G401.6 (cell line): ENCODE data around the gene TENM4.

Experiments
- FAIRE-seq: peaks from 2 replicates; lab custom pipeline; 2012; peaks lifted over from hg19 to GRCh38; lab: Jason Lieb, UNC

TENM4 gene

DNA sequence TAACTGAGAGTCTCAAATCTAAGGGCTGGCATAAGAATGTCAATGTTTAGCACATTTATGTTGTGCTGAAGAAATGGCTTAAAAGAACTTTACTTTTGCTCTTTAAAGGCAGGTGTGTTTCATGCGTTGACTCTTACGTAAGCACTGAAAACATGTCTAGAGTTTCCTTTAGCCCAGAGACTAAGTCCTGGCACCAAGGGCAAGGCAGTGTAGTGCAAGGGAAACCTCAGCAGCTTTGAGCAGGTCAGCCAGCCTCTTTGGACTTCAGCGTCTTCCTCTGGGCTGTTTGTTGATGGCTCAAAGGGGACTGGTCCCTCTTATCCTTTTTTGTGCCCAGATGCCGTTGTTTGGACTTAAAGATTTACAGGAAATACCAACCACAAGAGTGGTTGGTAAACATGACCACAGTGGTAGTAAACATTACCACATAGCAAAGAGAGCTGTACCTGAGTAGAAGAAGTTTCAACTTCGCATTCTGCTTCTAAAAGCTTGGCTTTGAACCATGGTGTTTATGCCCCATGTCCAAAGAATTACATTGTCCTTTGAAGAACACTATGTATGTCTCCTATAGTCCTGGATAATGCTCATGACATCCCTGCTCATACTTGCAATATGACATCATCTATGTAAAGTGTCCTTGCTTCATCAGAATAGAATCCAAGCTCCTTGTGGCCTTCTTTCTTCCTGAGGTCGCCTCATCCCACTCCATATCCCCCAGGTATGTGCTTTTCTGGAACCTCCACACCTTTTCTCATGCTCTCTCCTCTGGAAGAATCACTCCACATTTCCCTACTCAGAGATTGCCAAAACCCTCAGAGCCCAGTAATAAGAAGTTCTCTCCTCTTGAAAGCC lies 23.5 kb downstream of the TENM4 start:
- FAIRE-seq: no peak

DNA sequence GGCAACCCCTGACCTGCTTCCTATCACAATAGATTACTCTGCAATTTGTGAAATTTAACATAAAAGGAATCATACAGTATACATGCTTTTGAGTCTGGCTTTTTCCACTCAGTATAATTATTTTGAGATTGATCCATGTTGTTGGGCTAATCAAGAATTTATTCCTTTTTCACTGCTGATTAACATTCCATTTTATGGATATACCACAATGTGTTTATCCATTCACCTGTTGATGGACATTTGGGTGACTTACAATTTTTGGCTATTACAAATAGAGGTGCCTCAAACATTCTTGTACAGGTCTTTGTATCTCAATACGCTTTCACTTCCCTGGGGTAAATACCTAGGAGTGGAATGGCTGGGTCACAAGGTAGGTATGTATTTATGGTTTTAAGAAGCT lies 24.9 kb downstream of the TENM4 start:
- no peak for FAIRE-seq

DNA sequence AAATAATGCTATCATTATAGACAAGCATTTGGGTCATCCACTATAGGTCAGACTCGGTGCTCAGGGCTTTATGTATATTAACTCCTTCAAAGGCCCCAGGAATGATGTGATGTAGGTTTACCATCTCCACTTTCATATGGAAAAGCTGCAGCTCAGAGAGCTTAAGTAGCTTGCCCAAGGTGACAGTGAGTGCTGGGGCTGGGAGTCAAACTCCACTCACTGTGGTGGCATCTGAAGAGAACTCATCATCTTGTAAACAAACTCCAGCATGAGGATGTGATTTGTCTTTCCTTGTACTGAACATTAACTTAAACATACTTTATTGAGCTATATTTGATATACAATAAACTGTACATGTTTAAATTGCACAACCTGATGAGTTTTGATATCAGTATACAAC lies 25.4 kb downstream of the TENM4 start:
- FAIRE-seq: no peak

DNA sequence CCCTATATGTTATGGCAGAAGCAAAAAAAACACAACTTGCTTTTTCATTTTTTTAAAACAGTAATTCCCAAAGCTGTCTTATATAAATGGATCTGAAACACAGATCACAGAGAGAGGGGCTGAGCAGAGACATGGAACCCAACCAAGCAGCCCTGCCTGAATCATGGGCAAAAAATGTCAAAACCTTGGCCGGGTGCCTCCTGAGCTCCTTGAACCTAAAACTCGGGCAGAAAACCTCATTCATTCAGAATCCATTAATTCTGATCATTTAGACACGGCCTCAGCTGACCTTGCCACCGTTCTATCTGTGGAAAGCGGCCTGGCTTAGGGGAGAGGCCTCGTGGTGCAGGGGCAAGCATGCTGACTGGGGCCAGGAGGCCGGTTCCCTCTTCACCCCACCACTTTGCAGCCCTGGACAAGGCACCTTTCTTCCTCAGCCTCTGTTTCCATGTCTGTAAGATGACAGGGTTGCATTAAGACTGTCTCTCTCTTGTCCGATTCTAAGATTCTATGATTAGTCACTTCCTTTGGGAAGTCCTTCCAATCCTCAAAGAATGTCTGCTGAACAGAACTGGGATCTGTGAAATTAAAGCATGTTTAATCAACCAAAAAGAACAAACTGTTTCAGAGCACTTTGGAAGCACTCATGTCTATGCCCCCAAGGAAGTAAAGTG lies 26.0 kb downstream of the TENM4 start:
- no peak for FAIRE-seq

DNA sequence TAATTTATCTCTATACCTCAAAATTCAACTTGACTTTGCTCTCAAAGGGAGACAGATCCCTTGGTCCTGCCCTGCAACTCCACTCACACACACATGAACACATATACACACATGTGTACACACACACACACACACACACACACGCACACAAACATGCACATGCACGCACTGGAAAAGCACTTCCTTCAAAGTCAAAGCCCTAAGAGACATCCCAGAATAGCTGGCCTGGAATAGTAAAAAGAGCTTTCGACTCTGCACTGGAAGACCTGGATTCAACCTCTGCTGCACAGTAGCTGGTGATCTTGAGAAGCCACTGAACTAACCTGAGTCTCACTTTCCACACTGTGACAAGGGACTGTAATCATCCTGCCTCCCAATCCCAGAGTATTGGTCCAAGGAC lies 26.8 kb downstream of the TENM4 start:
- no peak for FAIRE-seq

DNA sequence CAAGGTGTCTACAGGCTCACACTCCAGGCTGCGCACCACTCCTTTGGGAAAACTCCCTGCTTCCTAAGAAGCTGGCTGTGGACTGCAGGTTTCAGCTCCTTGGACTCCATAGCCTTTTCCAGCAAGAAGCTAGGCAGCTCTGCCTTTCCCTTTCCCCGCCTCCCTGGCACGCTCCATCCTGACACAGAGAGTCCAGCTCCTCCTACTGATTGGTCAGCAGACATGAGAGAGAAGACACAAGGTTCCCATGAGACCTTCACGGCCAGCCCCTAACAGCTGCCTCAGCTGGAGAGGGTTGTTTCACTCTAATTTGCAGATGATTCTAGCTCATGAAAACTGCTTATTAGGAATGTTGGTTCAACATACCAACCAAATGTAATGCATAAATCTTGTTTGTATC lies 27.6 kb downstream of the TENM4 start:
- no peak for FAIRE-seq

DNA sequence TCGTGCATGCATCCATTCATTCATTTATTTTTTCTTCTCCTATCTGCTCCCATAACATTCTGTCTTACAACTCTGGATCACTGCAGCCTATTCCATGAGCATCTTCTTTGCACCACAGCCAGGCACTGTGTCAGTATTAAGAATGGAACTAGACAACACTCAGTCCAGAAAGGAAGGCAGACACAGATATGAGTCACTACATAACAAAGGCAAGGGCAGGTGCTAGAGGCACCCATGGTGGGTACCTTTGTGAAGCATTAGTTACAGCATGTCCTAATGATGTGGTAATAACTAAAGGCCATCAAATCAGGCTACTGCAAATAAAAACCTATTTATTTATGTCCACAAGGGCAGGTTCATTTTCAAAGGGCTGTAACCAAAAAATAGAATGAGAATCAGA lies 28.1 kb downstream of the TENM4 start:
- FAIRE-seq: no peak

DNA sequence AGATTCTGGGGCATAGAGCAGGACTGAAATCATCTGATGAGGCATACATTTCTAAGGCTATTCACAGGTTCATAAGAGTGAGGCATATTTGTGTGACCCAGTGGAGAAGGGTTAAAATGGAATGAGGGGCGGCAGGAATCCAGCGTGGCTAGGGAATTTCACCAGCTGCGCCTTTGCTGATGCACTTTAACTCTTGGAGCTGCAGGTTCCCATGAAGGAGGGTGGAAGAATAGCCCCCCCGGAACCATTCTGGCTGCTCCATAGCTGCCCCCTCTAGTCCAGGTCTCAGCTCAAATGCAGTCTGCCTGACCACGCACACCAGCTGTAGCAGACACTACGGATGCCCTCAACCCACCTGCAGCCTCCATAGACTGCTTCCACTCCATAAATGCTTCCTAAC lies 31.5 kb downstream of the TENM4 start:
- FAIRE-seq: no peak

DNA sequence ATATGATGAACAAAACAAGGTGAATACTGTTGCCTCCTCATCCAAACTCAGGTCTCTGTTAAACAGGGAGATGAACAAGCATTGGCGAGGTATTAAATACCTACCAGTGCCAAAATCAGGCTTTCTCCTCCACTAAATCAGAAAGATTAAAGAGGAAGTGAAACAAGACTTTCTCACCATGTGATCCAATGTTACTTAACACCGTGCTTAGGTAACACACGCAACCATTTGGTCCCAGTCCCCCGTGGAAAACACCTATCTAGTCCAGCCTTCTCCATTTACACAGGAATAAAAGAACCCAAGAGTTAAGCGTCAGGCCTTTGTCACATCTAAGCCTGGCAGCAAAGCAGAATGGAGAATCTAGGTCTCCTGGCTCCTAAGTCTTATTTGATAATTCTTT lies 34.5 kb downstream of the TENM4 start:
- no peak for FAIRE-seq

DNA sequence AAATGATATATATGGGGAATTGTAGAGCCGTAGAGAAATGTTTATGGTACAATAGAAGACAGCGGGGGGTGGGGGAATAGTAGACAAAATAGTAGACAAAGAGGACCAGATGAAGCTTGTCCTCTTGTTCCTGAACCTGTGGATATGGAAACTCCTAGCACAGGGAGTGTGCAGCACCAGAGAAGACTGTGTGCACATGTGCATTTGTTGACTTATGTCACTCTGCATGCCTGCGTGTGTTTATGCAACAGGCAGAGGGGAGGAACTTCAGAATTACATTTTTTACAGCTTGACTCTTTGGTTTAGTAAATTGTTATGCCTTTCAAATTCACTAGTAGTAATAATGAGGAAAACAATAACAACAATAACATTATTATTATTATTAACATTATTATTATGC lies 36.0 kb downstream of the TENM4 start:
- no peak for FAIRE-seq

DNA sequence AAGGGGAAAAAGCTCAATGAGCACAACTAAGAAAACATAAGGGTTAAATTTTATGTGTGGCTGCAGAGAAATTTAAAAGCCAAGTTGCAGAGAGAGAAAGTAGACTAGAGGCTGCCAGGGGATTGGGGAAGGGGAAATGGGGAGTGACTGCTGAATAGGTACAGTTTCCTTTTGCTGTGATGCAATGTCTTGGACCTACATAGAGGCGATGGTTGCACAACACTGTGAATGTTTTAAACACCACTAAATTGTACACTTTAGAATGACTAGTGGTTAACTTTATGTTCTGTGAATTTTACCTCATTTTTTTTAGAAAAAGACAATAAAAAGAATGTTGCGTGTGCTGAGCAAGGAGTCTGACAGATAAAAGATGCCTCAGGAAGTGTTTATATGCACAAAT lies 36.5 kb downstream of the TENM4 start:
- FAIRE-seq: no peak

DNA sequence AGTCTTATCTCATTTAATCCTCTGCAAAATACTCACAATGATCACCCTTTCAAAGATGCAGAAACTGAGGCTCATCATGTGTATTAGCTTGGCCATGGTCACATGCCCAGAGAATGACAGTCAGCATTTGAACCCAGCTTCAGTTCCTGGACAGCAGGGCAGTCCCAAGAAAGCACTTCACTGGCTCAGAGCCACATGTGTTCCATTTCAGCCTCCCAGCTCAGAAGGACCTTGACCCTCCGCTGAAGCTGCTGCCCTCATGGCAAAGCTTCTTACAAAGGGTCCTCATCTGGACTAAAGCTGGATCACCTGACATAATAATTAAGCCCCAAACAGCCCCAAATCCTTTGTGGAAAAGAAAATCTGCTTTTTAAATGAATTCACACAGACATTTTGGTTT lies 37.0 kb downstream of the TENM4 start:
- FAIRE-seq: no peak

DNA sequence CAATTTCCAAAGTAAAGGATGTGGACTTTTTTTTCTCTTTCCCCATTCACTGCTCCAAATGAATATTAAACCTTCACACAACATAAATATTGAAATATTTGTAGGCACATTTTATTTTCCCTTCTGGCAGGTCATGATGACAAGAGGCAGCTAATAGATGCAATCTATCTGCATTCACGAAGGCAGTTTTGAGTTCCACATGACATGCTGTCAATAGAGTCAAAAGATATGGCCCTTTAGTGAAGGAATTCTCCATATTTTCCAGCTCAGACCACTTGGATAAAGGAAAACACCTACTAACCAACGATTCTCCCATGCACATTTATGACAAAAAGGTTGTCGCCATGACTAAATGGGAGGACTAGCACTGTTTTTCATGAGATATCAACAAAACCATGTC lies 37.9 kb downstream of the TENM4 start:
- FAIRE-seq: no peak

DNA sequence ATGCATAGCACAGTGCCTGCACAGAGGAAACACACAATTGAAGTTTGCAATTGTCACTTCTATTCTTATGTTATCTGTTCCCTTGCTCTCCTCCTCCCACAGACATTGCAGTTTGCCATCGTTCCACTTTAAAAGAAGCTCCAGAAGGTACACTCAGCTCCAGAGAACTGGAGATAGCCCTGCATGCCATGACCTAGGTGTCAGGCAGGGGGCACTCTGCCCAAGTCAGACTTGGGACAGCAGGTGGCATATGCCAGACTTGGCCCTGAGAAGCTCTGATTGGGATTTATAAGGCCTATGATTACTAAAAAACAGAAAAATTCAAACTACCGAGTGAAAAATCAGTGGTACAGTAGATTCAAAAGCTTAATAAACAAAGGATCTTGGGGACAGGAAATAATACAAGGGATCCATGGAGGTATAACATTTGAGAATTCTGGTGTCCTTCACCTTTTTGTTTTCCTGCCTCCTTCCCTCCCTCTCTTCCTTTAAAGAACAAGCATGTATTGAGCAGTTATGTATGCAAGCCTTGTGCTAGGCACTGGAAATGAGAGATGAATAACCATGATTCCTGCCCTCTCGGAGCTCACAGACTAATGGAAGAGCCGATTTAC lies 40.0 kb downstream of the TENM4 start:
- FAIRE-seq: peak; percentile 51

DNA sequence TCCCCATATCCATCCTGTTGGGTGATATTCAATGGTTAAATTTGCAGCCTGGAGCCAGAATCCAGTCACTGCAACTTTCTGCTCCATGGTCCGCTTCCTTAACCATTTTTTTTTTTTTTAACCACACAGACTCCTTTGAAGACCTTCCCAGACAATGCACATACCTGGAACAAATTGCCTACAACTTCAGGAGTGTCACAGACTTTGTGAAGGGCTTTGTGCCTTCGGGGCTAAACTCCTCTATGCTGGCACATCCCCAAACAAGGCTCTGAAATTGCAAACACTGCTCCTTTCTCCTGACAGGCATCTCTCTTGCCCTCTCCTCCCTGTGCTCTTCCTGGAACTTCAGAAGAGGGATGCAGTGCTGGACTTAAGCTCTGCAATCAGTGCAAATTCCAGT lies 40.6 kb downstream of the TENM4 start:
- FAIRE-seq: no peak

DNA sequence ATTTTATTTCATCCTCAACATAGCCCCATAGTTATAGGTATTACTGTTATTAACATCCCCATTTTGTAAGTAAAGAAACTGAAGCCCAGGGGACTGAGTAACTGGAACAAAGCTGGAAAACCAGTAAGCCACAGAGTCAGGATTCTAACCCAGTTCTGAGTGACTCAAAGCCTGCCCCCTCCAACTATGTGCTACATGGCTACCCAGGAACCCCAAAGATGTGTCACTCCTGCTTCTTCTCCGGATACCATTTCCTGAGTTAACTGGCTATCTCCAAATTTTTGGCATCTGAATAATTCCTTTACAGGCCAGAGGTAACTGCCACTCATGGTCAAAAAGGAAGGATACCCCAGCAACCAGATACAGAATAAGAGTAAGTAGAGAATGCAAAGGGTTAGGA lies 43.6 kb downstream of the TENM4 start:
- no peak for FAIRE-seq

DNA sequence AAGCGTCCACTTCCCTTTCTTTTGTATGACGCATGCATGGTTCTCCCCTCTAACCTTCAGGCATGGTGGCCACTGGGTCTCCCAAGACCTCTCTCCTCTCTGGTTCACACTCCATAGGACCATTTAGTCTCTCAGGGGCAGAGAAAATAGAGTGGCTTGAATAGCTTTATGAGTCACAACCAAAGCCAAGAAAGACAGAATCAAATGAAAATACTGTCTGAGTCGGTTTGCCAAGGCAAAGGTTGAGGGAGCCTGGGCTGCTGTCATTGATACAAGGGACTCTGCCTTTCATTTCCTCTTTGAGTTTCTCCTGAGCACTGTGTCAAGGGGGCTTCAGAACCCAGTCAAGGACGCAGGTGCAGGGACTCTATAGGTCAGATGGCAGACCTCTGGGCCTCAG lies 44.2 kb downstream of the TENM4 start:
- no peak for FAIRE-seq

DNA sequence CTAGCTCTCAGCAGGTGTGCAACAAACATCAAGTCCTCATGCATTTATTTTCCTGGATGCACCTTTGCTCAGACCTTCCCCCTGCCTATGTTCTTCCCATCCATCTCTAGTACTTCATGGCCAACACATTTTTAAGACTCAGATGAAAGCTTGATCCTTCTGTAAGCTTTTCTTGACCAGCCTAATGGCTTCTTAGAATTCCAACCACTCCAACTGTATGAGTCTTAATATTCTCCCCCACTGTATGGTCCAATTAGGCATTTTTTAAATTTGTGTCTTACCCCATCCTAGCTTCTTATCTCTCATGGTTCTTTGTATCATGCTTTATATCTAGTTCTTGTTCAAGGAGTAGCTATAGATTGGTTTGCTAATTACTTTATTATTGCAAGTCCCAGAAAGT lies 44.8 kb downstream of the TENM4 start:
- FAIRE-seq: no peak

DNA sequence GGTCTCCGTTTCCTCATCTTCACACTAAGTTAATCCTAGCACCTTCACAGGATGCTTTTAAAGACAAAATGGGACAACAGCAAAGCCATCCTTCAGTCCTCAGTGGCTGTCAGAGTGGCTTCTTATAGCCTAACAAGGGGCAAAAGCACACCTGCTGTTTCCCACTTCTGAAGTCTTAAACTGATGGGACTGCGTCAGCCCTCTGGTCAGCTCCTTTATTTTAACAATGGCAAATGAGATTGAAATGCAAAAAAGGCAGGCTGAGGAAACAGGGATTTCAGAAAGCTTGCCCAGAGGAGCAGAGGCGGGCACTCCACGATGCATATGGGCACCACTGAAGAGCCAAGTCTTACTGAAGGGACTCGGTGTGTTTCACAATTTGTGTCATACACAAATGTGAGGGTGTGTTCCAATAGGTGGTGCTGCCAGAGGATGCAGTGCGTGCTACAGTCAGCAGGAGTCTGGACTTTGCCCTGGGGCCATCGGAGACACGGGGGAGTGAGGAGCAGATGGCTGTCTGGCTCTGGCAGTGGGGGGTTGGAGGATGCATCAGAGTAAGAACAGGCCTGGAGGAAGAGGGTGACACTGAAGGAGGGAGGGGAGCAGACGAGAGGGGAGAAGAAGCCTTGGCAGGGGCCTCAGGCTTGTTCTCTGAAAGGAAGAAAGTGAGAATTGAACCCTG lies 47.3 kb downstream of the TENM4 start:
- no peak for FAIRE-seq

DNA sequence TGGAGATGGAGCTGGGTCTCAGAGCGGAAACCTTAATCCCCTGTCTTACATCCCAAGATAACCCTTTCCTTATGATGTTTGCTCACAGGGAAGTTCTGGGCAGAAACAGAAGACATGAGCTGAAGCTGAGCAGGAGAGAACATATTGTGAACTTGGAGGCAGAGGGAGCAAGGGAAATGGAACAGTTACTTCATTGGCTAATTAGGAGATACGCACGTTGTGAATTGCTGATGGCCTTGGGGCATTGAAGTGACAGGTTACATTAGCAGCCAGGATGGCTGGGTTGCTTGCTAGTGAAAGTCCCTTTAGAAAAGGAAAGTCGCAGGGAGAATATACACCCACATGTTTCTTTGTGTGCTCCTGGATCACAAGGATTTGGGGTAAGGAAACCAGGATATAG lies 48.7 kb downstream of the TENM4 start:
- FAIRE-seq: no peak

DNA sequence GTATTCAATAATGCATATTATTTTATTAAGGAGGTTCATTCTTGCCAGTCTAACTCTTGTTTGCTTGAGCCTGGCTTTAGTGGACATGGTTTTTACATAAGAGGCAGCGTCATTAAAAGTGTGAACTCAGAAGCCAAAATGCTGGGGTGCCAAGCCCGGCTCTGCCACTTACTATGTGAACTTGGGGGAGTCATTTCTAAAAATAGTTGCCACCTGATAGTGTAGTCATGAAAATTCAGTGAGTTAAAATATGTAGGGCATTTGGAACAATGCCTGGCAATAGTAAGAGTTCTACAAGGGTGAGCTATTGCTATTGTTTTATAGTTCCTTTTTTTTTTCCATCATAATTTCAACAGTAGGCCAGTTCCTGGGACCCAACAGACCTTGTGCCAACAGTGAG lies 49.9 kb downstream of the TENM4 start:
- no peak for FAIRE-seq

DNA sequence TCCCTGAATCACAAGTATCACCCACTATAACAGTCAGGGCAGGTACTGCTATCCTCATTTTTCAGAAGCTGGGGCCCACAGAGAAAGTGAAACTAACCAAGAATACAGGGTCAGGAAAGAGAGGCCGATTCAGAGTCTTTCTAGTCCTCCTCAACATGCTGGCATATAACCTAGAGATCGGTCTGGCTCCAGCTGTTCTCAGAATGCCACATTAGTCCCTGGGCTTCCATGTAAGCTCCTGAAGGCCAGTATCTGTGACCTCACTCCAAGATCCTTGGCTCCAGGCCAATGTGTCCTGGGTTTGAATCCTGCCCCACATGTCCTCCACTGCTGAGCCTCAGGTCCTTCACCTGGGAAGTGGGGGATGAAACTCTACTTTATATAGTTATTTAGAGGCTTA lies 50.4 kb downstream of the TENM4 start:
- FAIRE-seq: no peak

DNA sequence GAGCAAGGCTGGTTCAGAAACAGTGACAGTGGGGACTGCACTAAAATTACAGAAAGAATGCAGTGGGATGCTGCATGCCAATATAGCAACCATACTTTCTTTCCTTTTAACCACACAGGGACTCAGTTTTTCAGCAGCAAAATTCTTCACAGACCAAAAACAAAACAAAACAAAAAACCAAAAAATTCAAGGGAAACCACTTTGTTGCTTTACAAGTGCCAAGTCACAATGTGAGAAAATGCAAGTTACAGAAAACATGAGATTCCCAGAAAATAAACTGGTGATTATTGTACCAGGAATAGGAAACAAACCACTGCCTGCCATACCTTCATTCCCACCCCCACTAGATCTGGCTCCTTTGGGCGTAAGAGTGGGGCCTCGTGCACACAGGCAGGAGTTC lies 52.6 kb downstream of the TENM4 start:
- no peak for FAIRE-seq
